HepG2 (cell line): Measurements from ENCODE around the gene TPCN2.

ENCODE experiments used
- ZNF124 ChIP-seq: sonication (generic); formaldehyde crosslinking; IDR thresholded peaks from 2 replicates; pipeline ENCODE4 v1.4.0; 2020; ENCODE audit warnings: missing genetic modification reagents
- ZNF883 ChIP-seq: sonication (generic); formaldehyde crosslinking; IDR thresholded peaks from 2 replicates; pipeline ENCODE4 v1.5.1; 2020; ENCODE audit warnings: mild to moderate bottlenecking, missing genetic modification reagents; ENCODE audit errors: not compliant biosample characterization
- TF ChIP-seq, protein P1 (sequence below): sonication (generic); formaldehyde crosslinking; IDR thresholded peaks from 2 replicates; pipeline ENCODE4 v1.4.0; 2020; ENCODE audit warnings: missing genetic modification reagents, borderline replicate concordance

DNA sequence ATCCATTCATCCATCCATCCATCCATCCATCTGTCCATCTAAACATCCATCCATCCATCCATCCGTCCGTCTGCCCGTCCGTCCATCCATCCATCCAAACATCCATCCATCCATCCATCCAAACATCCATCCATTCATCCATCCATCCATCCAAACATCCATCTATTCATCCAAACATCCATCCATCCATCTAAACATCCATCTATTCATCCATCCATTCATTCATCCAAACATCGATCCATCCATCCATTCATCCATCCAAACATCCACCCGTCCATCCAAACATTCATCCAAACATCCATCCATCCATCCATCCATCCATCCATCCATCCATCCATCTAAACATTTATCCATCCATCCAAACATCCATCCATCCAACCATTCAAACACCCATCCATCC, 61.7 kb downstream of the TPCN2 start:
- TF ChIP-seq ZNF124 (CRISPR knock-in tag) (no peak), ZNF883 (no peak)
- TF ChIP-seq, protein P1, sequence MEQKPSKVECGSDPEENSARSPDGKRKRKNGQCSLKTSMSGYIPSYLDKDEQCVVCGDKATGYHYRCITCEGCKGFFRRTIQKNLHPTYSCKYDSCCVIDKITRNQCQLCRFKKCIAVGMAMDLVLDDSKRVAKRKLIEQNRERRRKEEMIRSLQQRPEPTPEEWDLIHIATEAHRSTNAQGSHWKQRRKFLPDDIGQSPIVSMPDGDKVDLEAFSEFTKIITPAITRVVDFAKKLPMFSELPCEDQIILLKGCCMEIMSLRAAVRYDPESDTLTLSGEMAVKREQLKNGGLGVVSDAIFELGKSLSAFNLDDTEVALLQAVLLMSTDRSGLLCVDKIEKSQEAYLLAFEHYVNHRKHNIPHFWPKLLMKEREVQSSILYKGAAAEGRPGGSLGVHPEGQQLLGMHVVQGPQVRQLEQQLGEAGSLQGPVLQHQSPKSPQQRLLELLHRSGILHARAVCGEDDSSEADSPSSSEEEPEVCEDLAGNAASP (CRISPR knock-in tag) = no peak
